ENCODE data around the gene PLLP.
"Not testable (repeated sequence)": the region's sequence is repeated elsewhere in the genome, so short reads cannot be mapped to it uniquely, and the experiment has no call there.

PLLP gene

GRCh38 chr16:57303021-57303909, 18.8 kb upstream of the PLLP start:
- DNase-seq (ENCODE audit: low read depth), result no peak

GRCh38 chr16:57301126-57301817, 16.8 kb upstream of the PLLP start:
- peak; percentile 54 for DNase-seq (ENCODE audit: low read depth)

- peak; percentile 100 for DNase-seq (ENCODE audit: low read depth)
Observed at GRCh38 chr16:57300387-57301125, 16.1 kb upstream of the PLLP start.

- DNase-seq (ENCODE audit: low read depth), result peak; percentile 98
Observed at GRCh38 chr16:57299719-57300386, 15.4 kb upstream of the PLLP start.

GRCh38 chr16:57299009-57299718, 14.7 kb upstream of the PLLP start:
- DNase-seq (ENCODE audit: low read depth), result peak; percentile 89

GRCh38 chr16:57297856-57298255, 13.4 kb upstream of the PLLP start:
- no peak for DNase-seq (ENCODE audit: low read depth)

GRCh38 chr16:57289391-57290257, 5.2 kb upstream of the PLLP start:
- DNase-seq (ENCODE audit: low read depth), result no peak

GRCh38 chr16:57285379-57285778, 907 bp upstream of the PLLP start:
- no peak for DNase-seq (ENCODE audit: low read depth)

GRCh38 chr16:57284952-57285363, 486 bp upstream of the PLLP start:
- DNase-seq (ENCODE audit: low read depth), result no peak

GRCh38 chr16:57283959-57284208, 588 bp downstream of the PLLP start:
- no peak for DNase-seq (ENCODE audit: low read depth)

- DNase-seq (ENCODE audit: low read depth), result no peak
Observed at GRCh38 chr16:57283214-57283958, 1.1 kb downstream of the PLLP start.

- no peak for DNase-seq (ENCODE audit: low read depth)
Observed at GRCh38 chr16:57282510-57283213, 1.8 kb downstream of the PLLP start.

- DNase-seq (ENCODE audit: low read depth), result no peak
Observed at GRCh38 chr16:57281791-57282190, 2.7 kb downstream of the PLLP start.

- DNase-seq (ENCODE audit: low read depth), result no peak
Observed at GRCh38 chr16:57279780-57280638, 4.5 kb downstream of the PLLP start.

- no peak for DNase-seq (ENCODE audit: low read depth)
Observed at GRCh38 chr16:57278494-57278893, 6.0 kb downstream of the PLLP start.

- peak; percentile 96 for DNase-seq (ENCODE audit: low read depth)
Observed at GRCh38 chr16:57277586-57277985, 6.9 kb downstream of the PLLP start.

- DNase-seq (ENCODE audit: low read depth), result peak; percentile 39
Observed at GRCh38 chr16:57276596-57276995, 7.9 kb downstream of the PLLP start.

GRCh38 chr16:57275946-57276345, 8.5 kb downstream of the PLLP start:
- not testable (repeated sequence) for DNase-seq (ENCODE audit: low read depth)

All from ELR (cell line).